ENCODE results near the gene DNM3.
"Not testable (repeated sequence)": the region's sequence is repeated elsewhere in the genome, so short reads cannot be mapped to it uniquely, and the experiment has no call there.

The DNM3 gene

GRCh38 chr1:171984850-171985485 is 143.7 kb downstream of the DNM3 start:
- peak; percentile 63 for DNase-seq

GRCh38 chr1:171985639-171986038 is 144.3 kb downstream of the DNM3 start:
- peak; percentile 13 for DNase-seq

DNA sequence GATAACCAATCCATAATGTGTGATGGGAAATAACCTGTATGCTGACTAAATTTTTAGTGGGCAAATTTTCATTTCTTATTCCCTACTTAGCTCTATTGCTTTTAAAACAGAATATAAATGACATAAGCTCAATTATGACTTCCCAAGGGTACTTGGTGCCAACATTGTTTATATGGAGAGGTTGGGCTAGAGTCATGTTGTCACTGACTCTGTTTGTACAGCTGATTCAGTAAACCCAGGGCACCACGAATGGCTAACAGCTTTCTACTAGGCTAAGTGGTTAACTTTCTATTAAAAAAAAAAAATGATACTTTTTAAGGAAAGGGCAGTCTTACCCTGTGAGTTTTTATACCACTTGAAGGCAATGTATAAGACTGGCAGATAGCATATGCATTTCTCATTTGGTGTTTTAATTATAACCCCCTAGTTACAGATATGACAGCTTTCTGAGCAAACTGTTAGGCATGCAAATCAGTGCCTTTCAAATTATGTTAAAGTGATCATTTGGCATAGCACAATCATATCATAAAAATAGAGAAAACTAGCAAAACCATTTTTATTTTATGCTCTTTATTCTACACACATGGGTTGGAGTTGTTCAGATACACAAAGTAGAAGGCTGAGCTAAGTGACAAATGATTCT is 147.1 kb downstream of the DNM3 start:
- no peak for DNase-seq

- no peak for DNase-seq
Measured at GRCh38 chr1:171990371-171990770, 149.1 kb downstream of the DNM3 start.

DNA sequence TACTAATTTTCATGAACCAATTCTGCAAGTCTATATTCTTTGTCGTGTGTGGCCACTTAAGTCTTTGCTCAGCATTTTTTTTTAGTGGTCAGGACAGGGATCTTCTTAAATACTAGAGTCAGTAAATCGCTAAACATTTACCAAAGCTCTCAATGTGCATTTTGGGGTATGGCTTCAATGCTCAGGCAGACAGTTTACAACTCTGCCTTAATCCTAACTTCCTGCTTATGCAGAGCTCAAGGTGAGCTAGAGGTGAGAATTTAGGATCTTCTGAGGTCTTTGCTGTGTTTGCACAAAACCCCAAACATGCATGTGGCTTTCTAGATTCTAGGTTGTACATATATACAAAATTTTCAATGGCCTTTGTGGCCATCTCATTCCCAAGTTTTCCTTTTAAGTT is 153.0 kb downstream of the DNM3 start:
- DNase-seq, result no peak

DNA sequence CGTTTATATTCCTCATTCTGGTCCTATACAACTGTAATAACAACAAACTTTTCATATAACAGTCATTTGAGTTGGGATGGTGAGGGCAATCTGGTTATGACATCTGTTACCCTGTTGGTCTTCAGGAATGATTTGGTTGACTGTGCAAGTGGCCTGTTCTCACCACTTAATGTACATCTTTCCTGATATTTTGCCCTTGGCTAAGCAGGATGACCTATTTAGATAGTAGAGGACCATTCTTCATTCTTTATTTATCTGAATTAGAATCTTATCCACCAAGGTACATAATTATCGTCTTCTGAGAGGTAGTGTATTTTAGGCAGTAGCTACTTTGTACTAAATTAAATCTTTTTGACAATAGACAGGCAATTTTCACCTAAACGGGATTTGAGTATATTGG is 154.3 kb downstream of the DNM3 start:
- DNase-seq, result no peak

DNA sequence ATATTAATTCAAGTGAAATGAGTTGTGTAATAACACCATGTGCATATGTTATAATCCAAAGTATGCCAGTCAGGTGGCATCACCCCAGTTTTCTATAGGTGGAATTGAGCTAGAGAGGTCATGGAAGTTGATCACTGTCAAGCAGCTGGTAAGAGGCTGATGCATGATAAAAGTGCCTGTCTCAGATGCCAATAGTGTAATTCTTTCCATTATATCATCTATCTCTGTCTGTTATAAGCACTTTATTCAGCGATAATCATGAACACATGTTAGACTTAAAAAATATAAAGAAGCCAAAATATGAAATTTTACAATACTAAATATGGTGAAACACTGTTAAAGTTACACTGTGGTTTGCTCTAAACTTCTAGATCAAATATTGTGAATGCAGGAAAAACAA is 156.6 kb downstream of the DNM3 start:
- DNase-seq, result no peak

- no peak for DNase-seq
Measured at GRCh38 chr1:171998711-171999110, 157.4 kb downstream of the DNM3 start.

DNA sequence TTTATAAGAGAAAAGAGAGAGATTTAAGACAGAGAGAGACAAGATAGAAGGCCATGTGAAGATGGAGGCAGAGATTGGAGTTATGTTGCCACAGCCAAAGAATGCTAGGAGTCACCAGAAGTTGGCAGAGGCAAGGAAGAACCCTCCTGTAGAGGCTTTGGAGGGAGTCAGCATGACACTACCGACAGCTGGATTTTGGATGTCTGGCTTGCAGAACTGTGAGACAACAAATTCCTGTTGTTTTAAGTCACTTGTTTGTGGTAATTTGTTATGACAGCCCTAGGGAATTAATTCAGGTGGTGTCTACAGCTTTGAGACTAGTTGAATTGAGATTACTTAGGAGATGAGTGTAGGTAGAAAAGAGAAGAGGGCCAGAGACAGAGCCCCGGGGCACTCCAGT is 158.5 kb downstream of the DNM3 start:
- no peak for DNase-seq

DNA sequence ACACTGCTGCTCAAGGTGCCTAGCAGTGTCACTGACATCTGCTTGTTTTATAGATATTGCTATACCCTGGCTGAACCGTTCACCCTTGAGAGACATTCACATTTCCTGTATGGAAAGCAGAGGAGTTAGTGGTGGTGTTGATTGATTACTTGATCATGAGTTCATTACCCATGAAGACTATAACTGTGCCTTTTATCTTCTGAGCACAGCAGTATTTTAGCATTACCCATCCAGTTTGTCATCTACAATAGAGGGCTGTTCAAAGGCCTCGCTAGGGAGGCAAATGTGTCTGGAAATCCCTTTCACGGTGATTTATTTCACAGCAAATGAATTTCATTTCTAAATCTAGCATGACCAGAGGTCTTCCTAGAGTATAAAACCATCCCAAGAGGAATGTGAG is 160.0 kb downstream of the DNM3 start:
- DNase-seq, result no peak

- DNase-seq, result peak; percentile 64
Measured at GRCh38 chr1:172002725-172003345, 161.5 kb downstream of the DNM3 start.

DNA sequence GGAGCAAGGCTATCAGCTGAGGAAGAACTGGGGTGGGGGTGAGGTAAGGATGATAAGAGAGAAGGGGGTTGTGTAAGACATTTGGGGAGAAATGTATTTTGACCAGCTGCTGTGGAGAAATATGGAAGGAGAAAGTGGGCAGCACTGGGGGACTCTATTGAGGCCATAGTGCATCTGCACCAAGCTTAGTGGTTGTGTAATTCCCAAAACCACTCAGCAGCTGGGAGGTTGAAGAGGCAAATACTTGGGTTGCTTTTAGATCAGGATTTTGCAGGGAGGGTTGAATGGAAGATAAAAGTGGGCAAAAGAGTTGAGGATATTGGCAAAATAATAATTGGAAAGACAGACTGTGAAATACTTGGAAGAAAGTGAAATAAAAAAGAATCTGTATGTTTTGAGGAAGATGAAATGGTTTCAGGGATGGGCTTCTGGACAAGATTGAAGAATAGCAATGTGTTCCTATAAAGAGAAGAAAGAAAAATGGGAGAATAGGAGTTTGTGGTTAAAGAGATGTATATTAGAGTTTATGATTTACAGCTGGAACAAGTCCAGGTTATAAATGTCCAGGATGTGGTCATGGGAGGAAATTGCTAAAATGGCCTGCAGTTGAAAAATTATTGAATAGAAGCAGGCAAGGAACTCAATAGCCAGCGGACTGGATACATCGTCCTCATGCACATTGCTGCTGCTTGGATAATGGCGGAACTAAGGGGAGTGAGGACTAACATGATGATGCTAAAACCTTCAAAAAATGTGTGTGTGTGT is 162.7 kb downstream of the DNM3 start:
- no peak for DNase-seq

GRCh38 chr1:172004671-172005070 is 163.4 kb downstream of the DNM3 start:
- DNase-seq, result no peak

GRCh38 chr1:172005856-172006255 is 164.6 kb downstream of the DNM3 start:
- DNase-seq, result no peak

- no peak for DNase-seq
Measured at GRCh38 chr1:172006660-172007059, 165.4 kb downstream of the DNM3 start.

- DNase-seq, result no peak
Measured at GRCh38 chr1:172018727-172019311, 177.5 kb downstream of the DNM3 start.

DNA sequence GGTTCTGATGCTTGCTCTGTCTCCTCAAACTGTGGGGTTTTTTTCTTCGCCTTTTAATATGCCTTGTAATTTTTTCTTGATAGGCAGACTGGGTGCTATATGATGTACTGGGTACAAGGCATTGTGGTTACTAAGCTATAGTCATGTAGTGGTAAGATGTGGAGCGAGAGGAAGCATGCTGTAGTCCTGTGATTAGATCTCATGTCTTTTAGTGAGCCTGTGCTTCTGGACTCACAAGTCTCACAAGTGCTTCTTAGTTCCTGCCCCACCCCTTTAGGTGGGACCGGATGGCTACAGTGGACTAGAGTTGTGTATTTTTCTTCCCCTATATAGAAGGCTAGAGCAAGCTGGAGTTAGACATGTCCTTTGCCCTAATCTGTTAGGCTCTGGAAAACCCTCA is 178.7 kb downstream of the DNM3 start:
- DNase-seq, result no peak

DNA sequence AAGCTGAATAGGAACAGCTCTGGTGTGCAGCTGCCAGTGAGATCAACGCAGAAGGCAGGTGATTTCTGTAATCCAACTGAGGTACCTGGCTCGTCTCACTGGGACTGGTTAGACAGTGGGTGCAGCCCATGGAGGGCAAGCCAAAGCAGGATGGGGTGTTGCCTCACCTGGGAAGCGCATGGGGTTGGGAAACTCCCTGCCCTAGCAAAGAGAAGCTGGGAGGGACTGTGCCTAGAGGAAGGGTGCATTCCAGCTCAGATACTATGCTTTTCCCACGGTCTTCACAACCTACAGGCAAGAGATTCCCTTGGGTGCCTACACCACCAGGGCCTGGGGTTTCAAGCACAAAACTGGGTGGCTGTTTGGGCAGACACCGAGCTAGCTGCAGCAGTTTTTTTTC is 183.2 kb downstream of the DNM3 start:
- no peak for DNase-seq

DNA sequence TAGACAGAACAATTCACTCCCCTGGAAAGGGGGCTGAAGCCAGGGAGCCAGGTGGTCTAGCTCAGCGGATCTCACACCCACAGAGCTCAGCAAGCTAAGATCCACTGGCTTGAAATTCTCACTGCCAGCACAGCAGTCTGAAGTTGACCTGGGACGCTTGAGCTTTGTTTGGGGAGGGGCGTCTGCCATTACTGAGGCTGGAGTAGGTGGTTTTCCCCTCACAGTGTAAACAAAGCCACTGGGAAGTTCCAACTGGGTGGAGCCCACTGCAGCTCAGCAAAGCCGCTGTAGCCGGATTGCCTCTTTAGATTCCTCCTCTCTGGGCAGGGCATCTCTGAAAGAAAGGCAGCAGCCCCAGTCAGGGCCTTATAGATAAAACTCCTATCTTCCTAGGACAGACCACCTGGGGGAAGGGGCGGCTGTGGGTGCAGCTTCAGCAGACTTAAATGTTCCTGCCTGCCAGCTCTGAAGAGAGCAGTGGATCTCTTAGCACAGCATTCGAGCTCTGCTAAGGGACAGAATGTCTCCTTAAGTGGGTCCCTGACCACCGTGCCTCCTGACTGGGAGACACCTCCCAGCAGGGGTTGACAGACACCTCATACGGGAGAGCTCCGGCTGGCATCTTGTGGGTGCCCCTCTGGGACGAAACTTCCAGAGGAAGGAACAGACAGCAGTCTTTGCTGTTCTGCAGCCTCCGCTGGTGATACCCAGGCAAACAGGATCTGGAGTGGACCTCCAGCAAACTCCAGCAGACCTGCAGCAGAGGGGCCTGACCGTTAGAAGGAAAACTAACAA is 183.8 kb downstream of the DNM3 start:
- DNase-seq, result not testable (repeated sequence)

DNA sequence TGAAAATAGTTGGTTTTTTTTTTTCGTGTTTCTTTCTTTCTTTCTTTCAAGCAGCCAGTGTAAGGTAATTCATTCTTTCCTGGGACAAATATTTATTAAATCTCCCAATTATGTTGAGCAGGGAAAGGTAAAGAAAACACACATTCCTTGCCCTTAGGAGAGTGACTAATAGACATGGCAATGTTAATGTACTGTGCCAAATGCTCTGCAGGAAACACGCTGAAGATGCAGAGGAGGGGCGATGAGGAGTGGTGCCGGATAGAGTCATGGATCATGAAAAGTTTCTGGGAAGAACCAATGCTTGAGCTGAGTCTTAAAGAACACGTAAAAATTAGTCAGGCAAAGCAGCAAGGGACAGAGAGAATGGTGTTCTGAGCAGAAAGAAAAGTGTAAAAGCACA is 199.2 kb downstream of the DNM3 start:
- DNase-seq, result no peak

- DNase-seq, result no peak
Measured at GRCh38 chr1:172041102-172041501, 199.8 kb downstream of the DNM3 start.

DNA sequence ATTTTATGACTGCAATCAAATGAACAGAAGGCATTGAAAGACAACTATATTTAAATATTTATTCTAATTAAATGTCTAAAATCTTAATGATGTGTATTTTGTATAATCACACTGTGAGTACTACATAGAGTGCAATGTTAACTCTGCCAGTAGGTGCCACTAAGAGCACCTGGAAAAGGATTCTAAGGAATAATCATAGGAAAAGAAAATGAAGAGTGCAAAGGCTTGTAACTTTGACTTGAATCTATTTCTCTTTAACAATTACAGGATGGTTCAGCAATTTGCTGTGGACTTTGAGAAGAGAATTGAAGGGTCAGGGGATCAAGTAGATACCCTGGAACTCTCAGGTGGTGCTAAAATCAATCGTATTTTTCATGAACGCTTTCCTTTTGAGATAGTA is 200.4 kb downstream of the DNM3 start:
- no peak for DNase-seq

GRCh38 chr1:172043900-172044299 is 202.6 kb downstream of the DNM3 start:
- no peak for DNase-seq
